GM23338 (cell line): ENCODE results near the gene TMEM101. TPM values are rescaled to one million over a fixed set of nuclear protein-coding genes. Genes with fewer than 3 reads are reported as not detected.

Source experiments
- ATAC-seq: fragments of 200-7000 bp; cut with Tn5 transposase; 3 replicates; pipeline ENCODE4 v1.9.1; 2020
- DNase-seq: peaks from one replicate; pipeline ENCODE4 v3.0.0-alpha.2; 2015; ENCODE audit warnings: low spot score
- H2AFZ ChIP-seq: fragments of 200-600 bp; sonication (generic); 2 replicates; pipeline ENCODE4 v1.8.0; 2016; ENCODE audit warnings: antibody characterized with exemption, mild to moderate bottlenecking, moderate library complexity
- H3F3A ChIP-seq: fragments of 200-600 bp; sonication (generic); replicated peaks from 2 replicates; pipeline ENCODE4 v1.8.0; 2017; ENCODE audit warnings: antibody characterized with exemption, mixed run types, low read depth
- H3K27ac ChIP-seq: fragments of 200-600 bp; sonication (generic); 2 replicates; pipeline ENCODE4 v1.6.1; 2016; ENCODE audit warnings: low read depth
- H3K27me3 ChIP-seq: fragments of 200-600 bp; sonication (generic); 2 replicates; pipeline ENCODE4 v1.8.0; 2016; ENCODE audit warnings: mild to moderate bottlenecking, mixed run types, moderate library complexity; ENCODE audit not compliant: insufficient read depth
- H3K36me3 ChIP-seq: fragments of 200-600 bp; sonication (generic); 2 replicates; pipeline ENCODE4 v1.8.0; 2016; ENCODE audit warnings: mild to moderate bottlenecking; ENCODE audit not compliant: insufficient read depth
- H3K4me1 ChIP-seq: fragments of 200-600 bp; sonication (generic); 2 replicates; pipeline ENCODE4 v1.8.0; 2016; ENCODE audit warnings: mild to moderate bottlenecking, moderate library complexity; ENCODE audit not compliant: insufficient read depth
- H3K4me2 ChIP-seq: fragments of 200-600 bp; sonication (generic); 2 replicates; pipeline ENCODE4 v1.7.1; 2017; ENCODE audit warnings: mixed run types
- H3K4me3 ChIP-seq: fragments of 200-600 bp; sonication (generic); 2 replicates; pipeline ENCODE4 v1.6.1; 2016; ENCODE audit warnings: mixed run types
- H3K79me2 ChIP-seq: fragments of 200-600 bp; sonication (generic); replicated peaks from 2 replicates; pipeline ENCODE4 v1.8.0; 2017; ENCODE audit warnings: mild to moderate bottlenecking; ENCODE audit not compliant: insufficient read depth
- H3K9me2 ChIP-seq: fragments of 200-600 bp; sonication (generic); 2 replicates; pipeline ENCODE4 v1.8.0; 2017; ENCODE audit not compliant: insufficient read depth
- H4K20me1 ChIP-seq: fragments of 200-600 bp; sonication (generic); replicated peaks from 2 replicates; pipeline ENCODE4 v1.8.0; 2017; ENCODE audit warnings: mild to moderate bottlenecking; ENCODE audit not compliant: insufficient read depth
- H3K27ac Mint-ChIP-seq: 2 replicates; pipeline ENCODE4 v1.8.0; 2020; ENCODE audit warnings: inconsistent platforms, mild to moderate bottlenecking, moderate library complexity, mixed read lengths
- H3K27me3 Mint-ChIP-seq: 3 replicates; pipeline ENCODE4 v1.8.0; 2022; ENCODE audit warnings: low read depth, mild to moderate bottlenecking, moderate library complexity, mixed read lengths, inconsistent platforms; ENCODE audit not compliant: insufficient read depth, poor library complexity
- H3K36me3 Mint-ChIP-seq: 3 replicates; pipeline ENCODE4 v1.8.0; 2021; ENCODE audit warnings: low read depth, mild to moderate bottlenecking, inconsistent platforms, moderate library complexity, mixed read lengths
- H3K4me1 Mint-ChIP-seq: 3 replicates; pipeline ENCODE4 v1.8.0; 2020; ENCODE audit warnings: mild to moderate bottlenecking, inconsistent platforms, mixed read lengths
- H3K4me3 Mint-ChIP-seq: 3 replicates; pipeline ENCODE4 v1.8.0; 2021; ENCODE audit warnings: moderate library complexity, mild to moderate bottlenecking, inconsistent platforms, mixed read lengths
- H3K9me3 Mint-ChIP-seq: 3 replicates; pipeline ENCODE4 v1.8.0; 2020; ENCODE audit warnings: moderate library complexity, mild to moderate bottlenecking, inconsistent platforms, mixed read lengths
- CREB1 ChIP-seq: fragments of 250-450 bp; sonication (Bioruptor Pico); IDR thresholded peaks from 2 replicates; pipeline ENCODE4 v1.5.0; 2020; ENCODE audit warnings: low read depth, mild to moderate bottlenecking, moderate library complexity
- EZH2 ChIP-seq: fragments of 200-600 bp; sonication (generic); IDR thresholded peaks from one replicate; pipeline ENCODE4 v1.8.0; 2017; ENCODE audit warnings: antibody characterized with exemption, mild to moderate bottlenecking, low read depth; ENCODE audit not compliant: unreplicated experiment
- EZH2phosphoT487 ChIP-seq: fragments of 200-600 bp; sonication (generic); IDR thresholded peaks from one replicate; pipeline ENCODE4 v1.8.1; 2018; ENCODE audit warnings: antibody characterized with exemption; ENCODE audit not compliant: unreplicated experiment
- JUNB ChIP-seq: IDR thresholded peaks from one replicate; pipeline ENCODE4 v1.6.1; 2016; ENCODE audit warnings: antibody characterized with exemption; ENCODE audit not compliant: unreplicated experiment
- NANOG ChIP-seq: IDR thresholded peaks from 2 replicates; pipeline ENCODE4 v1.6.1; 2016; ENCODE audit warnings: antibody characterized with exemption, borderline replicate concordance
- POLR2AphosphoS5 ChIP-seq: IDR thresholded peaks from 2 replicates; pipeline ENCODE4 v1.6.1; 2016; ENCODE audit warnings: antibody characterized with exemption, low read depth
- STAT1 ChIP-seq: IDR thresholded peaks from one replicate; pipeline ENCODE4 v1.6.1; 2016; ENCODE audit warnings: antibody characterized with exemption; ENCODE audit not compliant: unreplicated experiment
- ZNF114 ChIP-seq: fragments of 250-450 bp; sonication (Bioruptor Pico); IDR thresholded peaks from 2 replicates; pipeline ENCODE4 v1.5.0; 2020; ENCODE audit warnings: mild to moderate bottlenecking, moderate library complexity
- ZNF331 ChIP-seq: fragments of 250-450 bp; sonication (Bioruptor Pico); IDR thresholded peaks from 2 replicates; pipeline ENCODE4 v1.5.0; 2020; ENCODE audit warnings: low read depth, mild to moderate bottlenecking, moderate library complexity
- polyA plus RNA-seq: library from polyadenylated mRNA; unstranded; fragments of >200 nt; fragmentation: Nextera tagmentation; extraction: Ambion mirVana; gene quantifications from 2 replicates; pipeline ENCODE4 v1.2.1, GENCODE V29; 2016
- total RNA-seq: library from RNA; depleted of rRNA; stranded (reverse); fragments of >200 nt; shearing (Covaris generic); gene quantifications from 2 replicates; pipeline ENCODE4 v1.2.3, GENCODE V29; 2014
- TF ChIP-seq, protein P1 (sequence below): fragments of 250-450 bp; sonication (Bioruptor Pico); IDR thresholded peaks from 2 replicates; pipeline ENCODE4 v1.5.0; 2020; ENCODE audit warnings: mild to moderate bottlenecking, moderate library complexity
- TF ChIP-seq, protein P2 (sequence below), 2 experiments: fragments of 200-600 bp in 1 of 2; sonication (generic) in 1 of 2; conservative IDR thresholded peaks; 2 replicates each; pipeline versions ENCODE4 v1.5.1 to v1.6.1; 2016 to 2017; ENCODE audit warnings: antibody characterized with exemption in 2 of 2, low read depth in 2 of 2, mild to moderate bottlenecking in 2 of 2, moderate library complexity in 1 of 2
- TF ChIP-seq, protein P3 (sequence below): IDR thresholded peaks from one replicate; pipeline ENCODE4 v1.6.1; 2018; ENCODE audit warnings: antibody characterized with exemption; ENCODE audit not compliant: unreplicated experiment
- TF ChIP-seq, protein P4 (sequence below): IDR thresholded peaks from 2 replicates; pipeline ENCODE4 v1.6.1; 2016; ENCODE audit warnings: antibody characterized with exemption

The TMEM101 gene
- total and polyA plus RNA-seq, 2 experiments from 2014 or later, result 15.9 to 31.6 TPM

DNA sequence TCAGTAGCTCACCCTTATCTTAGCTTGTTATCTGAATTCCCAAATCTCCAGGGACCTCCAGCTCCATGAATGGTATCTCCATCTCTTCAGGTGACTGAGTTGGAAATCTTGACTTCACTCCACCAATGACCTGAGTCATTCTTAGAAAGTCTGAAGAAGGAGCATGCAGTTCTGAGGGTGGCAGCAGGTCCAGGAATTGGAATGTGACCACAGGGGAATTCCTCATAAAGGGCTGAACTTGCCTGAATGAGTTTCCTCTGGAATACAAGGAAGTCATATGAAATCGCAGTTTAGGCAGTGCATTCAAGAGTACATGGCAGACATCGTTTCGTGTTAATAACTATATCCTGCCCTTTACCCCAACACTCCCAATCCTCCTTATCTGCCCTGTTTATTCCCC, 48.5 kb downstream of the TMEM101 start:
- Histone ChIP-seq H3K4me2 (no peak overlapping the region), H3K4me1 (no peaks in the 10 kb centered on the region), H3K9me2 (no peaks in the 10 kb centered on the region), H3K27me3 (no peaks in the 10 kb centered on the region), H4K20me1 (no peaks in the 10 kb centered on the region; the same call in 1 of the 2 replicates), H3K79me2 (no peaks in the 10 kb centered on the region), H3K4me3 (no peak overlapping the region), H3F3A (no peaks in the 10 kb centered on the region), H2AFZ (no peak overlapping the region), H3K27ac (no peak overlapping the region), H3K36me3 (no peaks in the 10 kb centered on the region)
- Mint-ChIP-seq H3K27me3 (peaks cover 7% of the 10 kb centered on the region), H3K27ac (no peak overlapping the region), H3K4me3 (no peak overlapping the region), H3K36me3 (no peaks in the 10 kb centered on the region), H3K4me1 (no peaks in the 10 kb centered on the region), H3K9me3 (no peaks in the 10 kb centered on the region)
- TF ChIP-seq STAT1 (no peak), CREB1 (CRISPR knock-in tag) (no peak), JUNB (no peak), ZNF114 (CRISPR knock-in tag) (no peak), EZH2phosphoT487 (no peak), ZNF331 (no peak), NANOG (no peak), POLR2AphosphoS5 (no peak), EZH2 (no peak)
- TF ChIP-seq, protein P1, sequence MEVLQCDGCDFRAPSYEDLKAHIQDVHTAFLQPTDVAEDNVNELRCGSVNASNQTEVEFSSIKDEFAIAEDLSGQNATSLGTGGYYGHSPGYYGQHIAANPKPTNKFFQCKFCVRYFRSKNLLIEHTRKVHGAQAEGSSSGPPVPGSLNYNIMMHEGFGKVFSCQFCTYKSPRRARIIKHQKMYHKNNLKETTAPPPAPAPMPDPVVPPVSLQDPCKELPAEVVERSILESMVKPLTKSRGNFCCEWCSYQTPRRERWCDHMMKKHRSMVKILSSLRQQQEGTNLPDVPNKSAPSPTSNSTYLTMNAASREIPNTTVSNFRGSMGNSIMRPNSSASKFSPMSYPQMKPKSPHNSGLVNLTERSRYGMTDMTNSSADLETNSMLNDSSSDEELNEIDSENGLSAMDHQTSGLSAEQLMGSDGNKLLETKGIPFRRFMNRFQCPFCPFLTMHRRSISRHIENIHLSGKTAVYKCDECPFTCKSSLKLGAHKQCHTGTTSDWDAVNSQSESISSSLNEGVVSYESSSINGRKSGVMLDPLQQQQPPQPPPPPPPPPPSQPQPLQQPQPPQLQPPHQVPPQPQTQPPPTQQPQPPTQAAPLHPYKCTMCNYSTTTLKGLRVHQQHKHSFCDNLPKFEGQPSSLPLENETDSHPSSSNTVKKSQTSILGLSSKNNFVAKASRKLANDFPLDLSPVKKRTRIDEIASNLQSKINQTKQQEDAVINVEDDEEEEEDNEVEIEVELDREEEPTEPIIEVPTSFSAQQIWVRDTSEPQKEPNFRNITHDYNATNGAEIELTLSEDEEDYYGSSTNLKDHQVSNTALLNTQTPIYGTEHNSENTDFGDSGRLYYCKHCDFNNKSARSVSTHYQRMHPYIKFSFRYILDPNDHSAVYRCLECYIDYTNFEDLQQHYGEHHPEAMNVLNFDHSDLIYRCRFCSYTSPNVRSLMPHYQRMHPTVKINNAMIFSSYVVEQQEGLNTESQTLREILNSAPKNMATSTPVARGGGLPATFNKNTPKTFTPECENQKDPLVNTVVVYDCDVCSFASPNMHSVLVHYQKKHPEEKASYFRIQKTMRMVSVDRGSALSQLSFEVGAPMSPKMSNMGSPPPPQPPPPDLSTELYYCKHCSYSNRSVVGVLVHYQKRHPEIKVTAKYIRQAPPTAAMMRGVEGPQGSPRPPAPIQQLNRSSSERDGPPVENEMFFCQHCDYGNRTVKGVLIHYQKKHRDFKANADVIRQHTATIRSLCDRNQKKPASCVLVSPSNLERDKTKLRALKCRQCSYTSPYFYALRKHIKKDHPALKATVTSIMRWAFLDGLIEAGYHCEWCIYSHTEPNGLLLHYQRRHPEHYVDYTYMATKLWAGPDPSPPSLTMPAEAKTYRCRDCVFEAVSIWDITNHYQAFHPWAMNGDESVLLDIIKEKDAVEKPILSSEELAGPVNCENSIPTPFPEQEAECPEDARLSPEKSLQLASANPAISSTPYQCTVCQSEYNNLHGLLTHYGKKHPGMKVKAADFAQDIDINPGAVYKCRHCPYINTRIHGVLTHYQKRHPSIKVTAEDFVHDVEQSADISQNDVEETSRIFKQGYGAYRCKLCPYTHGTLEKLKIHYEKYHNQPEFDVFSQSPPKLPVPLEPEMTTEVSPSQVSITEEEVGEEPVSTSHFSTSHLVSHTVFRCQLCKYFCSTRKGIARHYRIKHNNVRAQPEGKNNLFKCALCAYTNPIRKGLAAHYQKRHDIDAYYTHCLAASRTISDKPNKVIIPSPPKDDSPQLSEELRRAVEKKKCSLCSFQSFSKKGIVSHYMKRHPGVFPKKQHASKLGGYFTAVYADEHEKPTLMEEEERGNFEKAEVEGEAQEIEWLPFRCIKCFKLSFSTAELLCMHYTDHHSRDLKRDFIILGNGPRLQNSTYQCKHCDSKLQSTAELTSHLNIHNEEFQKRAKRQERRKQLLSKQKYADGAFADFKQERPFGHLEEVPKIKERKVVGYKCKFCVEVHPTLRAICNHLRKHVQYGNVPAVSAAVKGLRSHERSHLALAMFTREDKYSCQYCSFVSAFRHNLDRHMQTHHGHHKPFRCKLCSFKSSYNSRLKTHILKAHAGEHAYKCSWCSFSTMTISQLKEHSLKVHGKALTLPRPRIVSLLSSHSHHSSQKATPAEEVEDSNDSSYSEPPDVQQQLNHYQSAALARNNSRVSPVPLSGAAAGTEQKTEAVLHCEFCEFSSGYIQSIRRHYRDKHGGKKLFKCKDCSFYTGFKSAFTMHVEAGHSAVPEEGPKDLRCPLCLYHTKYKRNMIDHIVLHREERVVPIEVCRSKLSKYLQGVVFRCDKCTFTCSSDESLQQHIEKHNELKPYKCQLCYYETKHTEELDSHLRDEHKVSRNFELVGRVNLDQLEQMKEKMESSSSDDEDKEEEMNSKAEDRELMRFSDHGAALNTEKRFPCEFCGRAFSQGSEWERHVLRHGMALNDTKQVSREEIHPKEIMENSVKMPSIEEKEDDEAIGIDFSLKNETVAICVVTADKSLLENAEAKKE, result no peak
- TF ChIP-seq, protein P2, sequence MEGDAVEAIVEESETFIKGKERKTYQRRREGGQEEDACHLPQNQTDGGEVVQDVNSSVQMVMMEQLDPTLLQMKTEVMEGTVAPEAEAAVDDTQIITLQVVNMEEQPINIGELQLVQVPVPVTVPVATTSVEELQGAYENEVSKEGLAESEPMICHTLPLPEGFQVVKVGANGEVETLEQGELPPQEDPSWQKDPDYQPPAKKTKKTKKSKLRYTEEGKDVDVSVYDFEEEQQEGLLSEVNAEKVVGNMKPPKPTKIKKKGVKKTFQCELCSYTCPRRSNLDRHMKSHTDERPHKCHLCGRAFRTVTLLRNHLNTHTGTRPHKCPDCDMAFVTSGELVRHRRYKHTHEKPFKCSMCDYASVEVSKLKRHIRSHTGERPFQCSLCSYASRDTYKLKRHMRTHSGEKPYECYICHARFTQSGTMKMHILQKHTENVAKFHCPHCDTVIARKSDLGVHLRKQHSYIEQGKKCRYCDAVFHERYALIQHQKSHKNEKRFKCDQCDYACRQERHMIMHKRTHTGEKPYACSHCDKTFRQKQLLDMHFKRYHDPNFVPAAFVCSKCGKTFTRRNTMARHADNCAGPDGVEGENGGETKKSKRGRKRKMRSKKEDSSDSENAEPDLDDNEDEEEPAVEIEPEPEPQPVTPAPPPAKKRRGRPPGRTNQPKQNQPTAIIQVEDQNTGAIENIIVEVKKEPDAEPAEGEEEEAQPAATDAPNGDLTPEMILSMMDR (conservative IDR thresholded peaks at IDR 0.05; ENCODE audit: low read depth in 2 of 2), result no peak
- TF ChIP-seq, protein P3, sequence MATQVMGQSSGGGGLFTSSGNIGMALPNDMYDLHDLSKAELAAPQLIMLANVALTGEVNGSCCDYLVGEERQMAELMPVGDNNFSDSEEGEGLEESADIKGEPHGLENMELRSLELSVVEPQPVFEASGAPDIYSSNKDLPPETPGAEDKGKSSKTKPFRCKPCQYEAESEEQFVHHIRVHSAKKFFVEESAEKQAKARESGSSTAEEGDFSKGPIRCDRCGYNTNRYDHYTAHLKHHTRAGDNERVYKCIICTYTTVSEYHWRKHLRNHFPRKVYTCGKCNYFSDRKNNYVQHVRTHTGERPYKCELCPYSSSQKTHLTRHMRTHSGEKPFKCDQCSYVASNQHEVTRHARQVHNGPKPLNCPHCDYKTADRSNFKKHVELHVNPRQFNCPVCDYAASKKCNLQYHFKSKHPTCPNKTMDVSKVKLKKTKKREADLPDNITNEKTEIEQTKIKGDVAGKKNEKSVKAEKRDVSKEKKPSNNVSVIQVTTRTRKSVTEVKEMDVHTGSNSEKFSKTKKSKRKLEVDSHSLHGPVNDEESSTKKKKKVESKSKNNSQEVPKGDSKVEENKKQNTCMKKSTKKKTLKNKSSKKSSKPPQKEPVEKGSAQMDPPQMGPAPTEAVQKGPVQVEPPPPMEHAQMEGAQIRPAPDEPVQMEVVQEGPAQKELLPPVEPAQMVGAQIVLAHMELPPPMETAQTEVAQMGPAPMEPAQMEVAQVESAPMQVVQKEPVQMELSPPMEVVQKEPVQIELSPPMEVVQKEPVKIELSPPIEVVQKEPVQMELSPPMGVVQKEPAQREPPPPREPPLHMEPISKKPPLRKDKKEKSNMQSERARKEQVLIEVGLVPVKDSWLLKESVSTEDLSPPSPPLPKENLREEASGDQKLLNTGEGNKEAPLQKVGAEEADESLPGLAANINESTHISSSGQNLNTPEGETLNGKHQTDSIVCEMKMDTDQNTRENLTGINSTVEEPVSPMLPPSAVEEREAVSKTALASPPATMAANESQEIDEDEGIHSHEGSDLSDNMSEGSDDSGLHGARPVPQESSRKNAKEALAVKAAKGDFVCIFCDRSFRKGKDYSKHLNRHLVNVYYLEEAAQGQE, result no peak
- TF ChIP-seq, protein P4, sequence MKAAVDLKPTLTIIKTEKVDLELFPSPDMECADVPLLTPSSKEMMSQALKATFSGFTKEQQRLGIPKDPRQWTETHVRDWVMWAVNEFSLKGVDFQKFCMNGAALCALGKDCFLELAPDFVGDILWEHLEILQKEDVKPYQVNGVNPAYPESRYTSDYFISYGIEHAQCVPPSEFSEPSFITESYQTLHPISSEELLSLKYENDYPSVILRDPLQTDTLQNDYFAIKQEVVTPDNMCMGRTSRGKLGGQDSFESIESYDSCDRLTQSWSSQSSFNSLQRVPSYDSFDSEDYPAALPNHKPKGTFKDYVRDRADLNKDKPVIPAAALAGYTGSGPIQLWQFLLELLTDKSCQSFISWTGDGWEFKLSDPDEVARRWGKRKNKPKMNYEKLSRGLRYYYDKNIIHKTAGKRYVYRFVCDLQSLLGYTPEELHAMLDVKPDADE, result no peak
- no peak for ATAC-seq
- DNase-seq, result no peak
